Fibroblast of skin of right quadriceps (primary cell): ENCODE results near the gene SLC13A4.
"Not testable (repeated sequence)": the region's sequence is repeated elsewhere in the genome, so short reads cannot be mapped to it uniquely, and the experiment has no call there.

ENCODE experiments used
- DNase-seq: peaks from one replicate; pipeline ENCODE4 v3.0.0-alpha.2; 2013

Gene SLC13A4

GRCh38 chr7:135747366-135747765, 19.4 kb upstream of the SLC13A4 start:
- DNase-seq = no peak

DNA sequence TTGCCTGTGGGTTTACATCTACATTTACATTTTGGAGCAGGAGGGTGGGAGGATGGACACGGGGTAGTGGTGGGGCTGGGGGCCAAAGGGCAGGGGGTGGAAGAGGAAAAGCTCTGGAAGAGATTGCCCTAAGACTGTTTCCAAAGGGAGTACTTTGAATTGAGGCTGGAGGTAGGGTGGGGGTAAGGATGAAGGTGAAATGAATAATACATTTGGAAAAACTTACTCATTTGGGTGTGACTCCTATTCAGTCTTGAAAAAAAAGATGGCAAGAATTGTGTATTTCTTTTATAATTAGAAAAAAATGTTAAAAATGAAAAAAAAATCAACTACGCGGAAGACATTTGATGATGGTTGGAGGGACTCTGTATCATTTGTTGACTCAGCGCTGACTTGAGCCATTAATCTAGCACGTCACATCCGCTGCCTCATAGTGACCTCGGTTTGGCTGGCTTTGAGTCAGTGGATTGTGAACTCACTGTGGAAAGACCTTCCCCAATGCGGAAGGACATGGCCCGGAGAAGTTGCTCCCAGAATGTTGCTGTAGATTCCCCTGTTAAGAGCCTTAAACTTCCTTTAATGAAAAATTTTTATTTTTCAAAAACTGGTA, 17.8 kb upstream of the SLC13A4 start:
- peak; percentile 98 for DNase-seq

DNA sequence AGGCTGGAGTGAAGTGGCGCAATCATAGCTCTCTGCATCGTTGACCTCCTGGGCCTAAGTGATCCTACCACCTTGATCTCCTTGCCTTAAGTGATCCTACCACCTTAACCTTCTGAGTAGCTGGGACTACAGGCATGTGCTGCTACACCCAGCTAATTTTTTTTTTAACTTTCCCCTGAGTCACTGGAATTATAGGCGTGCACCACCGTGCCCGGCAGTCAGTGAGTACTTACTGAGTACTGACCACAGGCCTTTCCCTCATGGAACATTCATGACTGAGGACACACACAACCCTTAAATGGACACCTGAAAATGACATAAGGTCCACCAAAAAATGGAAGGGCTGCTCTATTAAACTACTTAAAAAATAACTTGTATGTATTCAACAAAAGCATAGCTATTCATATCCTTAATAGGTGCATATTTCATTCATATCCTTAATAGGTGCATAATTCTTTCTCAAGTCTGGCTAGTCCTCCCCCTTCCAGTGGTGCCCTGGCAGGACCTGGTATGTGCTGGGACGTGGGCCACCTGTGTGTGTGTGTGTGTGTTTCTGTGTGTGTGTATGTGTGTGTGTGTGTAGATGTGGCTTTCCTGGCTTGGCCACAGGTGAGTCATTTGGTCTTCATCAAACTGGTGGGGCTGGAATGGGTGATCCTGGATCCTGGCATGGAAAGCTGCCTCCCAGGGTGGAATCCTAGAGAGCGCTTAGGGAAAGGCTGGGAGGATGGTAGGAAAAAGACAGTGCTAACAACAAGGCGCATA, 17.1 kb upstream of the SLC13A4 start:
- DNase-seq = peak; percentile 76

- DNase-seq = peak; percentile 80
Observed at GRCh38 chr7:135743907-135744731, 16.1 kb upstream of the SLC13A4 start.

- DNase-seq = no peak
Observed at GRCh38 chr7:135742371-135742770, 14.4 kb upstream of the SLC13A4 start.

- no peak for DNase-seq
Observed at GRCh38 chr7:135741905-135742304, 13.9 kb upstream of the SLC13A4 start.

DNA sequence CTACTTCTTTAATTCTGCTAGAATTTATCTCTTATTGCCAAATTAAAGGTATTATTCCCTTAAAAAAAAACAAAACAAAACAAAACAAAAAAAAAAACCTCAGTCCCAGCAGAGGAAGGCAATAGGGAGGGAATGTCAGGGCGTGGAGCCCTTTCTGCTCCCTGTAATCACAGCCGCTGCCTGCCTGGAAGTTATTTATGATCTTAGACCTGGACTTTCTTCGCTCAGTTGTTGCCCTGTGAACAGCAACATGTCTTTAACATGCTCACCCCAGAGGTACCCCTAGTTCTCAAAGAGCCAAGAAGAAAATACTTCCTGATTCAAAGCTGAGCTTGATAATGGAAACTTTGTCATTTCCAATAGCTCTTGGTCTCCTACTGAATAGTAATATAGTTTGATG, 12.9 kb upstream of the SLC13A4 start:
- no peak for DNase-seq

DNA sequence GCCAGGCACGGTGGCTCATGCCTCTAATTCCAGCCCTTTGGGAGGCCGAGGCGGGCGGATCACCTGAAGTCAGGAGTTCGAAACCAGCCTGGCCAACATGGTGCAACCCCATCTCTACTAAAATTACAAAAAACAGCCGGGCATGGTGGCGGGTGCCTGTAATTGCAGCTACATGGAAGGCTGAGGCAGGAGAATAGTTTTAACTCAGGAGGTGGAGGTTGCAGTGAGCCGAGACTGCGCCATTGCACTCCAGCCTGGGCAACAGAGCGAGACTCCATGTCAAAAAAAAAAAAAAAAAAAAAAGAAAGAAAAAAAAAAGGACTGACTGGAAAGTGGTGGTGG, 9.3 kb upstream of the SLC13A4 start:
- not testable (repeated sequence) for DNase-seq

DNA sequence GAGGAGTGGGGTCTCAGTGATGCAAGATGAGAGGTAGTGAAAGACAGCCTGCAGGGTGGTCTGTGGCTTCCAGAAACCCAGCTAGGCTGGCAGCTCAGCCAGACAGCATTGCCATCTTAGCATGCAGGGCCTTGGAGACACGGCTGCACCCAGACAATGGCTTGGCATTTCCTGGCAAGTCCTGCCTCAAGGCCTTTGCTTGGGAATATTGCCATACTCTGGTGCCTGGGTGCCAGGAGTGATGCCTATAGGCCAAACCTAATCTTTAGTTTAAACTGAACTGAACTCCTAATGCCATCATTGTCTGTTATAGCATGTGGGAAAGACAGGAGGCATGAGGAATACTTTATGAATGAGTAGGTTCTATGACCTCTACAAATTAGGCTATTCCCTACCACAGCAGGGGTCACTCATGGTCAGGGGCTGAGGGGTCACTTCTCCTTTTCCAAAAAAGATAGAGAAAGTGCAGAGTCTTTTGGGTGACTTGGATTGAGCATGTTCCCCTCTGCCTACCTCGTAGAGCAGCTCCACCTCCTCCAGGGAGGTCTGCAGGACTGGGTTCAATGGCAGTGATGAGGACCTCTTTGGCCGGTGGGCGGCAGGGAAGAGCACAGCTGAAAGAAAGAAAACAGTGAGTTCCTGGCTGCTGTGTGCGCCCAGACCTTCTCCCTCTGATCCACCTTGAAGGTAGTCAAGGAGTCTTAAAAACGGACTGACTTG, 8.8 kb upstream of the SLC13A4 start:
- no peak for DNase-seq

GRCh38 chr7:135734343-135734689, 6.3 kb upstream of the SLC13A4 start:
- no peak for DNase-seq

GRCh38 chr7:135733603-135734342, 5.8 kb upstream of the SLC13A4 start:
- DNase-seq = no peak

DNA sequence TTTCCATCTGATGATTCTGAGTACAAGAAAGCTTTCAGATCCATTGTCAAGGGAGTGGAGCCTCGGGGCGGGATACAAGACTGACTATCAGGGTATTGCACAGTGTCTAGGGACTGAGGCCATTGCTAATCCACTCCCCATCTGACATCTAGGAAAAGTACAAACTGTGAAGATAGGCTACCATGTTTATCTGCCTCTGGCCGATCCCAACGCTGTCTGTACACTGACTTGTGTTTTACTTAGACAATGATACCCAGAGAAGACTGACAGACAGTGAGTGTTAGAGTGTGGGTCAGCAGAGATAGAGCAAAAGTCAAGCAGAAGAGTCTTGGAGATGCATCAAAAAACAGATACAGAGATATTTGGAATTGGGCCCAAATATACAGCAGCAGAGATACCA, 3.1 kb upstream of the SLC13A4 start:
- no peak for DNase-seq

- peak; percentile 59 for DNase-seq
Observed at GRCh38 chr7:135729230-135729629, 1.2 kb upstream of the SLC13A4 start.

GRCh38 chr7:135726911-135727673, 894 bp downstream of the SLC13A4 start:
- no peak for DNase-seq

- no peak for DNase-seq
Observed at GRCh38 chr7:135726276-135726788, 1.7 kb downstream of the SLC13A4 start.

GRCh38 chr7:135723411-135723810, 4.6 kb downstream of the SLC13A4 start:
- DNase-seq = no peak

DNA sequence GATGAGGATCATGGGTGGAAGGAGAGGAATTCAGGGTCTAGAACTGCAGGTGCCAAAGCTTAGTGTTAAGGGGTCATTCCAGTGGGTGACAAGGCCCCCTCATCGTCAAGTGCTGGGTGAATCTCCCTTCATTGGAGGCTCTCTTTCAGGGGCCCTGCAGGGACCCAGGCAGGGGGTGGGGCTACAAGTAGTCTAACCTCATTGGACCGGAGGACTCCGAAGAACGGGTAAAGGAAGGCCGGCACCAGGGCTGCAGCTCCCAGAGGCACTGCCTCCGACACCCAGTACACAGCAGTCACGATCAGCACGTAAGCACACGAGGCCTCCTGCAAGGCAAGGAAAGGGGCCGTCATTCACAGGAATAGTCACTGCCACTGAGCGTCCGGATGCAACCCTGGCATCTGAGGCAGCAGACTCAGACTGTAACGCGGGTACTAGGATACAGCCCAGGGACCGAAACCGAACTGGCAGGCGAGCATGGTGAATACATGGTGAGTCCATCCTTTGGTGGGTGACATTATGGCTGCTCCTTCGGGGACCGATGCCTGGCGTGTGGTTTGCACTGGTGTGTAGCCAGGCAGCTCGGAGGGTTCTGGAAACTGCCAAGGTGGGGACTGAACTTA, 6.7 kb downstream of the SLC13A4 start:
- DNase-seq = no peak

DNA sequence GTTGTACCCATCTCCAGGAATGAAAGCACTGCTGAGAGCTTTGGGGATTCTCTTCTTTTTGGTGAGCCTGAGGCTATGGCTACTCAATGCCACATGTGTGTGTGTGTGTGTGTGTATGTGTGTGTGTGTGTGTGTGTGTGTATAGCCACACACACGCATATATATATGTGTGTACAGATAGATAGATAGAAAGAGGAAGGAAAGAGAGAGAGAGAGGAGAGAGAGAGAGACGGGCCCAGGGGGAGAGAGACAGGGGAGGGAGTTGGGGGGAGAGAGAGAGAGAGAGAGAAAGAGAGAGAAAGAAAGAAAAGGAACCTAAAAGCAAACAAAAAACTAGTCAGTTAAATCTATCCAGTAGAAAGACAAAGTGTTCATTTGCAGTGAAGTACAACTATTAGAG, 8.3 kb downstream of the SLC13A4 start:
- DNase-seq = no peak

- DNase-seq = no peak
Observed at GRCh38 chr7:135718794-135719437, 9.1 kb downstream of the SLC13A4 start.

- no peak for DNase-seq
Observed at GRCh38 chr7:135718219-135718618, 9.8 kb downstream of the SLC13A4 start.

- DNase-seq = no peak
Observed at GRCh38 chr7:135717693-135718092, 10.3 kb downstream of the SLC13A4 start.
